GM19324 (cell line): ENCODE data around the gene FARSA.
"Not testable (repeated sequence)": the region's sequence is repeated elsewhere in the genome, so short reads cannot be mapped to it uniquely, and the experiment has no call there.

ENCODE experiments used
- ATAC-seq: cut with Tn5 transposase; IDR thresholded peaks from one replicate; pipeline ENCODE4 v1.9.1; 2021; ENCODE audit warnings: mild to moderate bottlenecking, moderate library complexity; ENCODE audit not compliant: unreplicated experiment, low FRiP score

Gene FARSA

GRCh38 chr19:12896460-12896859 lies 37.1 kb downstream of the FARSA start:
- ATAC-seq: no peak

- no peak for ATAC-seq
Measured at GRCh38 chr19:12893582-12893981, 39.9 kb downstream of the FARSA start.

GRCh38 chr19:12891553-12892021 lies 41.9 kb downstream of the FARSA start:
- no peak for ATAC-seq

GRCh38 chr19:12890787-12891552 lies 42.5 kb downstream of the FARSA start, which contains the start of gene GCDH:
GCDH (plus strand) TSS chr19:12891160; CDS start chr19:12891305, 145 bp downstream.
- ATAC-seq: peak; percentile 91

- ATAC-seq: not testable (repeated sequence)
Measured at GRCh38 chr19:12890299-12890786, 43.2 kb downstream of the FARSA start.

GRCh38 chr19:12888006-12888603 lies 45.4 kb downstream of the FARSA start:
- ATAC-seq: no peak

GRCh38 chr19:12886969-12887747 lies 46.4 kb downstream of the FARSA start, which contains the start of gene KLF1:
KLF1 (minus strand) TSS chr19:12887201; CDS start chr19:12887140, 61 bp downstream.
- ATAC-seq: no peak

- ATAC-seq: no peak
Measured at GRCh38 chr19:12886651-12886968, 46.9 kb downstream of the FARSA start.

GRCh38 chr19:12885749-12886650 lies 47.5 kb downstream of the FARSA start:
- ATAC-seq: no peak

GRCh38 chr19:12884926-12885748 lies 48.4 kb downstream of the FARSA start:
- peak; percentile 30 for ATAC-seq

- ATAC-seq: no peak
Measured at GRCh38 chr19:12884627-12884925, 48.9 kb downstream of the FARSA start.

GRCh38 chr19:12884202-12884601 lies 49.3 kb downstream of the FARSA start:
- no peak for ATAC-seq

GRCh38 chr19:12882589-12882988 lies 50.9 kb downstream of the FARSA start:
- no peak for ATAC-seq

GRCh38 chr19:12881172-12881808 lies 52.2 kb downstream of the FARSA start, which contains the start of gene DNASE2:
DNASE2 (minus strand) TSS chr19:12881449; CDS start chr19:12881375, 74 bp downstream.
- peak; percentile 80 for ATAC-seq

GRCh38 chr19:12880551-12881171 lies 52.9 kb downstream of the FARSA start:
- no peak for ATAC-seq

GRCh38 chr19:12875086-12875485 lies 58.4 kb downstream of the FARSA start:
- no peak for ATAC-seq

GRCh38 chr19:12873891-12874745 lies 59.4 kb downstream of the FARSA start:
- ATAC-seq: no peak
